Measurements from ENCODE around the gene GP1BB. TPM values are rescaled to one million over a fixed set of nuclear protein-coding genes. Genes with fewer than 3 reads are reported as not detected.
A peak's percentile ranks its signal among the peaks of the same experiment; 100 is the strongest.

Gene GP1BB
- total RNA-seq, 4 donors from 2014 or later = 0.76 to 7.4 (median 6.4) TPM; not detected in 1

GRCh38 chr22:19719488-19720021 is 3.8 kb upstream of the GP1BB start:
- H3K27me3 ChIP-seq = no peaks in the 10 kb centered on the region
- H3K9me3 ChIP-seq = no peaks in the 10 kb centered on the region
- no peaks in the 10 kb centered on the region for H3K36me3 ChIP-seq
- H3K4me3 ChIP-seq = no peak overlapping the region
- DNase-seq = no peak
- TF ChIP-seq, protein P1, sequence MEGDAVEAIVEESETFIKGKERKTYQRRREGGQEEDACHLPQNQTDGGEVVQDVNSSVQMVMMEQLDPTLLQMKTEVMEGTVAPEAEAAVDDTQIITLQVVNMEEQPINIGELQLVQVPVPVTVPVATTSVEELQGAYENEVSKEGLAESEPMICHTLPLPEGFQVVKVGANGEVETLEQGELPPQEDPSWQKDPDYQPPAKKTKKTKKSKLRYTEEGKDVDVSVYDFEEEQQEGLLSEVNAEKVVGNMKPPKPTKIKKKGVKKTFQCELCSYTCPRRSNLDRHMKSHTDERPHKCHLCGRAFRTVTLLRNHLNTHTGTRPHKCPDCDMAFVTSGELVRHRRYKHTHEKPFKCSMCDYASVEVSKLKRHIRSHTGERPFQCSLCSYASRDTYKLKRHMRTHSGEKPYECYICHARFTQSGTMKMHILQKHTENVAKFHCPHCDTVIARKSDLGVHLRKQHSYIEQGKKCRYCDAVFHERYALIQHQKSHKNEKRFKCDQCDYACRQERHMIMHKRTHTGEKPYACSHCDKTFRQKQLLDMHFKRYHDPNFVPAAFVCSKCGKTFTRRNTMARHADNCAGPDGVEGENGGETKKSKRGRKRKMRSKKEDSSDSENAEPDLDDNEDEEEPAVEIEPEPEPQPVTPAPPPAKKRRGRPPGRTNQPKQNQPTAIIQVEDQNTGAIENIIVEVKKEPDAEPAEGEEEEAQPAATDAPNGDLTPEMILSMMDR (IDR thresholded peaks at IDR 0.05) = no peak
- no peak for TF ChIP-seq POLR2A (IDR thresholded peaks at IDR 0.05)
- H3K4me1 ChIP-seq = no peaks in the 10 kb centered on the region
- peak overlapping the region; percentile 56 to 72 for H3K27ac ChIP-seq
- intact Hi-C loops (cut with DNase I; ENCODE audit: low total_unique reads) = no loop called here

DNA sequence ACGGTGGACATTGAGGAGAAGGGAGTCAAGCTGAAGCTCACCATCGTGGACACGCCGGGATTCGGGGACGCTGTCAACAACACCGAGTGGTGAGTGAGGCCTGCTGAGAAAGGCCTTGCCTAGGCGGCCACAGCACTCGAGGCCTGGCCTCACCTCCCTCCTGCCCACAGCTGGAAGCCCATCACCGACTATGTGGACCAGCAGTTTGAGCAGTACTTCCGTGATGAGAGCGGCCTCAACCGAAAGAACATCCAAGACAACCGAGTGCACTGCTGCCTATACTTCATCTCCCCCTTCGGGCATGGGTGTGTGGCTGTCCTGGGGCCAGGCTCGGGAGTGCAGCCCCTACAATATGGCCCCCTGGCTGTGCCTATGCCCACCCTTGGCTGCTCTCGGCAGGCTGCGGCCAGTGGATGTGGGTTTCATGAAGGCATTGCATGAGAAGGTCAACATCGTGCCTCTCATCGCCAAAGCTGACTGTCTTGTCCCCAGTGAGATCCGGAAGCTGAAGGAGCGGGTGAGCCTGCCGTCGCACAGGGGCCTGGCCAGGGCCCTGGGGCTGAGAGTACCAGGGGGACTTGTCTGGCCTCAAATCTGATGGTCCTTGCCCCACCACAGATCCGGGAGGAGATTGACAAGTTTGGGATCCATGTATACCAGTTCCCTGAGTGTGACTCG is 3.0 kb upstream of the GP1BB start:
- no peak overlapping the region for H3K27ac ChIP-seq
- no peak overlapping the region for H3K4me3 ChIP-seq
- no peak for TF ChIP-seq POLR2A (IDR thresholded peaks at IDR 0.05)
- TF ChIP-seq, protein P1 (IDR thresholded peaks at IDR 0.05) = no peak
- intact Hi-C loops (cut with DNase I; ENCODE audit: low total_unique reads) = no loop called here
- no peaks in the 10 kb centered on the region for H3K27me3 ChIP-seq
- DNase-seq = no peak
- H3K36me3 ChIP-seq = no peaks in the 10 kb centered on the region
- H3K9me3 ChIP-seq = no peaks in the 10 kb centered on the region
- H3K4me1 ChIP-seq = no peaks in the 10 kb centered on the region

GRCh38 chr22:19720999-19721329 is 2.4 kb upstream of the GP1BB start:
- Histone ChIP-seq H3K36me3 (no peaks in the 10 kb centered on the region), H3K27me3 (no peaks in the 10 kb centered on the region), H3K27ac (no peak overlapping the region), H3K4me1 (no peaks in the 10 kb centered on the region), H3K9me3 (no peaks in the 10 kb centered on the region), H3K4me3 (no peak overlapping the region)
- TF ChIP-seq POLR2A (IDR thresholded peaks at IDR 0.05) = no peak
- TF ChIP-seq, protein P1 (IDR thresholded peaks at IDR 0.05) = no peak
- intact Hi-C loops (cut with DNase I; ENCODE audit: low total_unique reads) = no loop called here
- DNase-seq = no peak

DNA sequence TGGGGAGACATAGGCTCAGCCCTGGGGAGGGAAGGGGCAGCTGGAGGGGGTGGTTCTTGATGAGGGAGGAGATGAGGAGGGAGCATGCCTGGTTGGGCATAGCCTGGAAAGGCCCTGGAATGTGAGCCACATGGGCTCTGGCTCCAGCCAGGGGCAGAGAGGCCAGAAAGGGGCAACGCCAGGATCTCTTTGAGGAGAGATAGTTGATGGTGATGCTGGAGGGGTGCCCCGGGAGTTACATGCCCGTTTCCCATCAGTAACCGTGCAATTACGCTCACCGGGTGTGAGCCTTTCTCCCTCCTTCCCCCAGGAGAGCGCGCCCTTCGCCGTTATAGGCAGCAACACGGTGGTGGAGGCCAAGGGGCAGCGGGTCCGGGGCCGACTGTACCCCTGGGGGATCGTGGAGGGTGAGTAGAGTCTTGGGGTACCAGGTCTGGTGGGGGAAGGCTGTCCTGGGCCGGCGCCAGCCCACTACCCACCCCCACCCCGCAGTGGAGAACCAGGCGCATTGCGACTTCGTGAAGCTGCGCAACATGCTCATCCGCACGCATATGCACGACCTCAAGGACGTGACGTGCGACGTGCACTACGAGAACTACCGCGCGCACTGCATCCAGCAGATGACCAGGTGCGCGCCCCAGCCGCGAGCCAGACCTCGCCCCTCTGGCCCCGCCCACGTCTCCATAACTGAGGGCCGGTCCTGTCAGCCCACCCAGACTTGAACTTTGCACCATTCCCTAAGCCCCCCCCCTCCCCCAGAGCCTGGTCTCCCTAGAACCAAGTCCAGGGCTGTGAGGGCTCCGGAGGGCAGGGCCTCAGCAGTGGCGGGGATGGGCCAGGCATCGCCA is 1.8 kb upstream of the GP1BB start:
- intact Hi-C loops (cut with DNase I; ENCODE audit: low total_unique reads) = no loop called here
- Histone ChIP-seq H3K4me1 (no peaks in the 10 kb centered on the region), H3K4me3 (no peak overlapping the region), H3K27ac (no peak overlapping the region), H3K9me3 (no peaks in the 10 kb centered on the region), H3K27me3 (no peaks in the 10 kb centered on the region), H3K36me3 (no peaks in the 10 kb centered on the region)
- no peak for DNase-seq
- TF ChIP-seq, protein P1 (IDR thresholded peaks at IDR 0.05) = no peak
- no peak for TF ChIP-seq POLR2A (IDR thresholded peaks at IDR 0.05)
